IMR-90 (cell line): ENCODE data around the gene MPIG6B. TPM values are rescaled to one million over a fixed set of nuclear protein-coding genes. Genes with fewer than 3 reads are reported as not detected.

ENCODE experiments used
- ATAC-seq: fragments of 200-7000 bp; cut with Tn5 transposase; 2 replicates; pipeline ENCODE4 v1.9.1; 2020; ENCODE audit warnings: low read depth, mild to moderate bottlenecking, moderate library complexity
- BruUV-seq: library from RNA; stranded (reverse); fragments of 400-500 nt; replicated peaks from 2 replicates; lab custom pipeline; 2021; lab: Mats Ljungman, UMichigan
- CTCF ChIA-PET: fragments of 300-600 bp; formaldehyde crosslinking; extraction: SDS; loops from one replicate; lab custom pipeline; 2021; ENCODE audit warnings: antibody characterized with exemption; lab: Yijun Ruan, JAX
- POLR2A ChIA-PET: fragments of 300-600 bp; sonication (Branson Sonifier 250); formaldehyde crosslinking; loops from one replicate; lab custom pipeline; 2022; ENCODE audit warnings: antibody characterized with exemption; ENCODE audit not compliant: unreplicated experiment; lab: Charles Lee
- DNase-seq: peaks from one replicate; pipeline ENCODE4 v3.0.0; 2013
- H2AFZ ChIP-seq: replicated peaks from 2 replicates; pipeline ENCODE3; 2013; ENCODE audit warnings: low read length, mild to moderate bottlenecking; ENCODE audit not compliant: poor library complexity
- H2AK5ac ChIP-seq: 2 replicates; pipeline ENCODE4 v1.6.1; 2013; ENCODE audit warnings: low read depth, low read length, inconsistent platforms
- H2AK9ac ChIP-seq: replicated peaks from 2 replicates; pipeline ENCODE3; 2013; ENCODE audit warnings: mild to moderate bottlenecking, low read depth, low read length, moderate library complexity; ENCODE audit not compliant: poor library complexity
- H2BK120ac ChIP-seq: 2 replicates; pipeline ENCODE4 v1.6.1; 2013; ENCODE audit warnings: low read depth, low read length, inconsistent platforms
- H2BK15ac ChIP-seq: 3 replicates; pipeline ENCODE4 v1.6.1; 2013; ENCODE audit warnings: low read depth, low read length, inconsistent platforms
- H2BK20ac ChIP-seq: 2 replicates; pipeline ENCODE4 v1.6.1; 2013; ENCODE audit warnings: low read depth, mild to moderate bottlenecking, inconsistent platforms, low read length, moderate library complexity
- H2BK5ac ChIP-seq: 2 replicates; pipeline ENCODE4 v1.6.1; 2013; ENCODE audit warnings: mild to moderate bottlenecking, low read depth, low read length, inconsistent platforms; ENCODE audit not compliant: poor library complexity, severe bottlenecking
- H3K14ac ChIP-seq: replicated peaks from 2 replicates; pipeline ENCODE4 v1.6.1; 2013; ENCODE audit warnings: low read depth, low read length, inconsistent platforms
- H3K18ac ChIP-seq: 2 replicates; pipeline ENCODE4 v1.6.1; 2013; ENCODE audit warnings: low read depth, low read length, control low read depth
- H3K23ac ChIP-seq: 2 replicates; pipeline ENCODE4 v1.6.1; 2013; ENCODE audit warnings: low read depth, low read length, inconsistent platforms
- H3K27ac ChIP-seq: 2 replicates; pipeline ENCODE4 v1.5.1; 2013; ENCODE audit warnings: mild to moderate bottlenecking, control low read depth, low read length; ENCODE audit not compliant: insufficient read depth
- H3K27me3 ChIP-seq: 2 replicates; pipeline ENCODE4 v1.6.1; 2013; ENCODE audit warnings: low read length; ENCODE audit not compliant: control insufficient read depth, insufficient read depth
- H3K36me3 ChIP-seq: 2 replicates; pipeline ENCODE4 v1.6.1; 2013; ENCODE audit warnings: low read length, mixed read lengths; ENCODE audit not compliant: control insufficient read depth, insufficient read depth
- H3K4ac ChIP-seq: 2 replicates; pipeline ENCODE4 v1.6.1; 2013; ENCODE audit warnings: low read depth, low read length, inconsistent platforms
- H3K4me1 ChIP-seq: 2 replicates; pipeline ENCODE4 v1.6.1; 2013; ENCODE audit warnings: low read length, mixed read lengths; ENCODE audit not compliant: control insufficient read depth, insufficient read depth
- H3K4me2 ChIP-seq: 2 replicates; pipeline ENCODE4 v1.6.1; 2013; ENCODE audit warnings: low read depth, mild to moderate bottlenecking, control low read depth, low read length, moderate library complexity
- H3K4me3 ChIP-seq: 2 replicates; pipeline ENCODE4 v1.5.1; 2013; ENCODE audit warnings: low read depth, mild to moderate bottlenecking, control low read depth, low read length, moderate library complexity; ENCODE audit not compliant: insufficient read depth
- H3K56ac ChIP-seq: 2 replicates; pipeline ENCODE4 v1.6.1; 2013; ENCODE audit warnings: low read length, inconsistent platforms; ENCODE audit not compliant: insufficient read depth; ENCODE audit errors: extremely low read depth
- H3K79me1 ChIP-seq, 2 experiments: 2 replicates each; pipeline ENCODE4 v1.6.1; 2013; ENCODE audit warnings: low read length in 2 of 2, inconsistent platforms in 1 of 2, low read depth in 1 of 2
- H3K9ac ChIP-seq: 2 replicates; pipeline ENCODE4 v1.6.1; 2013; ENCODE audit warnings: low read depth, low read length, control low read depth
- H3K9me1 ChIP-seq: 2 replicates; pipeline ENCODE4 v1.6.1; 2013; ENCODE audit warnings: low read length, inconsistent platforms; ENCODE audit not compliant: insufficient read depth
- H3K9me3 ChIP-seq: 2 replicates; pipeline ENCODE4 v1.6.1; 2013; ENCODE audit warnings: low read length; ENCODE audit not compliant: control insufficient read depth, insufficient read depth
- H4K20me1 ChIP-seq: 2 replicates; pipeline ENCODE4 v1.6.1; 2013; ENCODE audit warnings: low read length, inconsistent platforms; ENCODE audit not compliant: insufficient read depth
- H4K5ac ChIP-seq: 2 replicates; pipeline ENCODE4 v1.6.1; 2013; ENCODE audit warnings: mild to moderate bottlenecking, low read depth, low read length, control low read depth
- H4K8ac ChIP-seq, 2 experiments: 2 replicates each; pipeline ENCODE4 v1.6.1; 2013; ENCODE audit warnings: low read depth in 2 of 2, low read length in 2 of 2, control low read depth in 1 of 2, inconsistent platforms in 1 of 2
- H4K91ac ChIP-seq: 2 replicates; pipeline ENCODE4 v1.6.1; 2013; ENCODE audit warnings: low read depth, low read length, inconsistent platforms; ENCODE audit not compliant: insufficient read depth
- BHLHE40 ChIP-seq: fragments of 150-350 bp; IDR thresholded peaks from 2 replicates; pipeline ENCODE4 v1.6.1; 2016; ENCODE audit warnings: mild to moderate bottlenecking, low read depth, low read length
- CEBPB ChIP-seq: IDR thresholded peaks from 2 replicates; pipeline ENCODE4 v1.6.1; 2012; ENCODE audit warnings: low read depth, low read length, improper control_type of control experiment
- CHD1 ChIP-seq: IDR thresholded peaks from 2 replicates; pipeline ENCODE4 v1.6.1; 2012; ENCODE audit warnings: low read depth, low read length, improper control_type of control experiment
- FOS ChIP-seq: fragments of 150-350 bp; IDR thresholded peaks from 2 replicates; pipeline ENCODE4 v1.6.1; 2016; ENCODE audit warnings: low read depth, low read length
- MAFK ChIP-seq: IDR thresholded peaks from 2 replicates; pipeline ENCODE4 v1.6.1; 2012; ENCODE audit warnings: low read depth, low read length, improper control_type of control experiment
- MAZ ChIP-seq: IDR thresholded peaks from 2 replicates; pipeline ENCODE4 v1.6.1; 2012; ENCODE audit warnings: low read depth, mild to moderate bottlenecking, low read length, improper control_type of control experiment, moderate library complexity, borderline replicate concordance
- MXI1 ChIP-seq: IDR thresholded peaks from 2 replicates; pipeline ENCODE4 v1.6.1; 2012; ENCODE audit warnings: low read depth, mild to moderate bottlenecking, low read length, moderate library complexity, borderline replicate concordance
- NFE2L2 ChIP-seq: fragments of 150-350 bp; IDR thresholded peaks from 2 replicates; pipeline ENCODE4 v1.6.1; 2016; ENCODE audit warnings: low read depth, mild to moderate bottlenecking, low read length
- POLR2A ChIP-seq: IDR thresholded peaks from 2 replicates; pipeline ENCODE4 v1.6.1; 2012; ENCODE audit warnings: mild to moderate bottlenecking, low read depth, low read length
- RAD21 ChIP-seq: IDR thresholded peaks from 2 replicates; pipeline ENCODE4 v1.6.1; 2012; ENCODE audit warnings: low read length, improper control_type of control experiment
- RCOR1 ChIP-seq: IDR thresholded peaks from 2 replicates; pipeline ENCODE4 v1.6.1; 2012; ENCODE audit warnings: mild to moderate bottlenecking, low read length, improper control_type of control experiment; ENCODE audit not compliant: insufficient replicate concordance
- RFX5 ChIP-seq: IDR thresholded peaks from 2 replicates; pipeline ENCODE4 v1.8.0; 2012; ENCODE audit warnings: low read depth, mild to moderate bottlenecking, low read length, moderate library complexity
- SMC3 ChIP-seq: fragments of 150-350 bp; IDR thresholded peaks from 2 replicates; pipeline ENCODE4 v1.6.1; 2016; ENCODE audit warnings: low read depth, mild to moderate bottlenecking, antibody characterized with exemption, low read length, moderate library complexity
- WGBS, 2 experiments: methylation state at CpG; one replicate each; pipeline versions ENCODE4 v1.1.5 to v1.1.7; 2013; ENCODE audit warnings: missing lambda C conversion rate in 2 of 2; ENCODE audit not compliant: insufficient read length in 1 of 2; ENCODE audit errors: extremely low coverage in 2 of 2; 5-methylcytosine and 5-hydroxymethylcytosine counted together
- dilution Hi-C: fragments of 300-500 bp; cut with HindIII; formaldehyde crosslinking; loops from one replicate; pipeline ENCODE4 v1.14.3; 2018; ENCODE audit warnings: low sequenced_read_pairs; ENCODE audit not compliant: unreplicated experiment
- in situ Hi-C: fragments of 300-500 bp; cut with MboI; formaldehyde crosslinking; loops from 3 replicates; pipeline ENCODE4 v1.14.3; 2019; ENCODE audit warnings: low sequenced_read_pairs, inconsistent platforms, mixed read lengths
- intact Hi-C: fragments of 100-400 bp; cut with micrococcal nuclease; formaldehyde crosslinking; loops from 2 replicates; pipeline ENCODE4 v1.10.0; 2022
- polyA plus RNA-seq, 3 experiments: library from polyadenylated mRNA; depleted of rRNA; stranded (reverse); fragments of >200 nt; gene quantifications; 2 replicates each; pipeline ENCODE4 v1.2.3, GENCODE V29; 2012; ENCODE audit warnings: low replicate concordance in 1 of 3
- total RNA-seq: library from RNA; depleted of rRNA; stranded (reverse); fragments of >200 nt; gene quantifications from 2 replicates; pipeline ENCODE4 v1.2.3, GENCODE V29; 2012
- TF ChIP-seq, protein P1 (sequence below): fragments of 150-350 bp; IDR thresholded peaks from 2 replicates; pipeline ENCODE4 v1.6.1; 2016; ENCODE audit warnings: low read depth, mild to moderate bottlenecking, low read length, moderate library complexity, borderline replicate concordance
- TF ChIP-seq, protein P2 (sequence below): conservative IDR thresholded peaks from 2 replicates; pipeline ENCODE4 v1.5.1; 2012; ENCODE audit warnings: mild to moderate bottlenecking, low read depth, low read length, improper control_type of control experiment

MPIG6B gene
- total and polyA plus RNA-seq, 2 of the 4 experiments (the other 2 are of a cell fraction), result not detected

- Histone ChIP-seq H2BK15ac (no peak overlapping the region), H3K79me1 (peaks cover 0 to 24% of the 10 kb centered on the region in 2 experiments; a peak in 2 of 4 replicates), H3K36me3 (peaks cover 23% of the 10 kb centered on the region), H4K8ac (no peak overlapping the region), H4K20me1 (peaks cover 10% of the 10 kb centered on the region), H3K4me2 (no peak overlapping the region), H3K27ac (no peak overlapping the region), H3K4ac (no peak overlapping the region), H3K4me1 (peaks cover 3% of the 10 kb centered on the region), H2AK5ac (no peak overlapping the region), H4K91ac (no peak overlapping the region), H3K9me3 (no peaks in the 10 kb centered on the region), H3K18ac (no peak overlapping the region), H3K4me3 (no peak overlapping the region), H3K9ac (no peak overlapping the region), H2AK9ac (no peak overlapping the region), H3K9me1 (no peaks in the 10 kb centered on the region), H2BK5ac (no peak overlapping the region), H2BK120ac (no peak overlapping the region), H3K14ac (no peak overlapping the region), H3K56ac (no peak overlapping the region), H2BK20ac (no peak overlapping the region), H3K27me3 (no peaks in the 10 kb centered on the region; the same call in 1 of the 2 replicates), H3K23ac (no peak overlapping the region), H4K5ac (no peak overlapping the region), H2AFZ (no peak overlapping the region)
- POLR2A ChIA-PET, result interaction anchor here (0.6 kb wide), 1 partner anchor 41 kb away, joined by 4 read pairs; no protein-coding TSS in a partner anchor
- in situ Hi-C loops, result no loop called here
- WGBS, 2 experiments, result 95% methylated on average over 5 of the region's 12 CpGs; no CpG with 5 or more reads in 1 of the 2 experiments
- CTCF ChIA-PET, result no interaction called here
- BruUV-seq, result no TSS peak
- intact Hi-C loops, result no loop called here
- dilution Hi-C loops, result no loop called here
- ATAC-seq, result no peak
- no peak for DNase-seq
- TF ChIP-seq, protein P1, sequence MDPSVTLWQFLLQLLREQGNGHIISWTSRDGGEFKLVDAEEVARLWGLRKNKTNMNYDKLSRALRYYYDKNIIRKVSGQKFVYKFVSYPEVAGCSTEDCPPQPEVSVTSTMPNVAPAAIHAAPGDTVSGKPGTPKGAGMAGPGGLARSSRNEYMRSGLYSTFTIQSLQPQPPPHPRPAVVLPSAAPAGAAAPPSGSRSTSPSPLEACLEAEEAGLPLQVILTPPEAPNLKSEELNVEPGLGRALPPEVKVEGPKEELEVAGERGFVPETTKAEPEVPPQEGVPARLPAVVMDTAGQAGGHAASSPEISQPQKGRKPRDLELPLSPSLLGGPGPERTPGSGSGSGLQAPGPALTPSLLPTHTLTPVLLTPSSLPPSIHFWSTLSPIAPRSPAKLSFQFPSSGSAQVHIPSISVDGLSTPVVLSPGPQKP, result no peak
- no peak for TF ChIP-seq CEBPB
- TF ChIP-seq, protein P2, sequence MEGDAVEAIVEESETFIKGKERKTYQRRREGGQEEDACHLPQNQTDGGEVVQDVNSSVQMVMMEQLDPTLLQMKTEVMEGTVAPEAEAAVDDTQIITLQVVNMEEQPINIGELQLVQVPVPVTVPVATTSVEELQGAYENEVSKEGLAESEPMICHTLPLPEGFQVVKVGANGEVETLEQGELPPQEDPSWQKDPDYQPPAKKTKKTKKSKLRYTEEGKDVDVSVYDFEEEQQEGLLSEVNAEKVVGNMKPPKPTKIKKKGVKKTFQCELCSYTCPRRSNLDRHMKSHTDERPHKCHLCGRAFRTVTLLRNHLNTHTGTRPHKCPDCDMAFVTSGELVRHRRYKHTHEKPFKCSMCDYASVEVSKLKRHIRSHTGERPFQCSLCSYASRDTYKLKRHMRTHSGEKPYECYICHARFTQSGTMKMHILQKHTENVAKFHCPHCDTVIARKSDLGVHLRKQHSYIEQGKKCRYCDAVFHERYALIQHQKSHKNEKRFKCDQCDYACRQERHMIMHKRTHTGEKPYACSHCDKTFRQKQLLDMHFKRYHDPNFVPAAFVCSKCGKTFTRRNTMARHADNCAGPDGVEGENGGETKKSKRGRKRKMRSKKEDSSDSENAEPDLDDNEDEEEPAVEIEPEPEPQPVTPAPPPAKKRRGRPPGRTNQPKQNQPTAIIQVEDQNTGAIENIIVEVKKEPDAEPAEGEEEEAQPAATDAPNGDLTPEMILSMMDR, result no peak
- TF ChIP-seq SMC3, result no peak
- TF ChIP-seq NFE2L2, result no peak
- no peak for TF ChIP-seq POLR2A
- no peak for TF ChIP-seq RCOR1
- TF ChIP-seq RAD21, result no peak
- TF ChIP-seq CHD1, result no peak
- TF ChIP-seq MAFK, result no peak
- no peak for TF ChIP-seq FOS
- TF ChIP-seq RFX5, result no peak
- TF ChIP-seq BHLHE40, result no peak
- no peak for TF ChIP-seq MAZ
- TF ChIP-seq MXI1, result no peak
Observed at GRCh38 chr6:31725502-31726350, 2.6 kb downstream of the MPIG6B start.
